Hepatocyte (in vitro differentiated cells): ENCODE results near the gene APOBEC2. TPM values are rescaled to one million over a fixed set of nuclear protein-coding genes. Genes with fewer than 3 reads are reported as not detected.

ENCODE experiments used
- DNase-seq: peaks from one replicate; pipeline ENCODE4 v3.0.0-alpha.2; 2016; ENCODE audit warnings: low spot score
- H2AFZ ChIP-seq: fragments of 200-600 bp; sonication (generic); 2 replicates; pipeline ENCODE4 v1.6.0; 2016; ENCODE audit warnings: antibody characterized with exemption, mild to moderate bottlenecking
- H3K27ac ChIP-seq: fragments of 200-600 bp; sonication (generic); 2 replicates; pipeline ENCODE4 v1.5.1; 2016; ENCODE audit warnings: mild to moderate bottlenecking
- H3K27me3 ChIP-seq: fragments of 200-600 bp; sonication (generic); 2 replicates; pipeline ENCODE4 v1.6.1; 2016
- H3K36me3 ChIP-seq: fragments of 200-600 bp; sonication (generic); replicated peaks from 2 replicates; pipeline ENCODE4 v1.5.1; 2016; ENCODE audit warnings: low read depth; ENCODE audit not compliant: insufficient read depth
- H3K4me1 ChIP-seq: fragments of 200-600 bp; sonication (generic); 2 replicates; pipeline ENCODE4 v1.5.1; 2016; ENCODE audit warnings: mild to moderate bottlenecking, moderate library complexity; ENCODE audit not compliant: insufficient read depth
- H3K4me2 ChIP-seq: fragments of 200-600 bp; sonication (generic); 2 replicates; pipeline ENCODE4 v1.6.0; 2016
- H3K4me3 ChIP-seq: fragments of 200-600 bp; sonication (generic); 2 replicates; pipeline ENCODE4 v1.5.1; 2016; ENCODE audit warnings: mild to moderate bottlenecking
- H3K79me2 ChIP-seq: fragments of 200-600 bp; sonication (generic); 2 replicates; pipeline ENCODE4 v1.6.0; 2017; ENCODE audit warnings: mild to moderate bottlenecking
- H3K9me2 ChIP-seq: fragments of 200-600 bp; sonication (generic); replicated peaks from 2 replicates; pipeline ENCODE4 v1.6.0; 2017; ENCODE audit warnings: mild to moderate bottlenecking; ENCODE audit not compliant: insufficient read depth
- H3K9me3 ChIP-seq: fragments of 200-600 bp; sonication (generic); 2 replicates; pipeline ENCODE4 v1.5.1; 2016; ENCODE audit warnings: low read depth, mild to moderate bottlenecking
- H4K20me1 ChIP-seq: fragments of 200-600 bp; sonication (generic); 2 replicates; pipeline ENCODE4 v1.6.0; 2016; ENCODE audit warnings: mild to moderate bottlenecking; ENCODE audit not compliant: insufficient read depth, poor library complexity, severe bottlenecking
- CTCF ChIP-seq: fragments of 200-600 bp; sonication (generic); IDR thresholded peaks from 2 replicates; pipeline ENCODE4 v1.5.1; 2016; ENCODE audit warnings: antibody characterized with exemption, mild to moderate bottlenecking; ENCODE audit not compliant: poor library complexity
- EZH2 ChIP-seq: fragments of 200-600 bp; sonication (generic); IDR thresholded peaks from 2 replicates; pipeline ENCODE4 v1.6.1; 2016; ENCODE audit warnings: antibody characterized with exemption, mild to moderate bottlenecking, borderline replicate concordance
- EZH2phosphoT487 ChIP-seq: fragments of 200-600 bp; sonication (generic); IDR thresholded peaks from one replicate; pipeline ENCODE4 v1.6.1; 2018; ENCODE audit warnings: antibody characterized with exemption, mild to moderate bottlenecking, low read depth, moderate library complexity; ENCODE audit not compliant: unreplicated experiment, severe bottlenecking
- WGBS: methylation state at CpG from one replicate; pipeline ENCODE4 v1.1.6; 2016; ENCODE audit warnings: low lambda C conversion rate; ENCODE audit errors: missing lambda C conversion rate; 5-methylcytosine and 5-hydroxymethylcytosine counted together
- polyA plus RNA-seq: library from polyadenylated mRNA; unstranded; fragments of >200 nt; fragmentation: Nextera tagmentation; extraction: Ambion mirVana; gene quantifications from 2 replicates; pipeline ENCODE4 v1.2.1, GENCODE V29; 2016
- total RNA-seq: library from RNA; depleted of rRNA; stranded (reverse); fragments of >200 nt; gene quantifications from 2 replicates; pipeline ENCODE4 v1.2.3, GENCODE V29; 2014

Gene APOBEC2
- total and polyA plus RNA-seq, 2 experiments from 2014 or later: 2.8 to 2.9 TPM

GRCh38 chr6:41093729-41094128 is 40.7 kb downstream of the APOBEC2 start:
- H2AFZ ChIP-seq: no peak overlapping the region
- TF ChIP-seq CTCF: no peak
- TF ChIP-seq EZH2phosphoT487: no peak
- TF ChIP-seq EZH2: no peak
- no peak overlapping the region for H3K4me3 ChIP-seq
- H3K36me3 ChIP-seq: peaks cover 20% of the 10 kb centered on the region
- WGBS: 94% methylated on average over 6 of the region's 6 CpGs
- H3K79me2 ChIP-seq: peaks cover 4% of the 10 kb centered on the region
- no peak overlapping the region for H3K27ac ChIP-seq
- no peaks in the 10 kb centered on the region for H3K9me3 ChIP-seq
- no peak overlapping the region for H3K4me2 ChIP-seq
- H3K27me3 ChIP-seq: no peaks in the 10 kb centered on the region
- H3K4me1 ChIP-seq: no peaks in the 10 kb centered on the region
- H3K9me2 ChIP-seq: no peaks in the 10 kb centered on the region
- H4K20me1 ChIP-seq: no peaks in the 10 kb centered on the region
- DNase-seq: no peak

- H3K4me3 ChIP-seq: no peak overlapping the region
- H3K27ac ChIP-seq: no peak overlapping the region
- no peak overlapping the region for H2AFZ ChIP-seq
- TF ChIP-seq EZH2: no peak
- TF ChIP-seq EZH2phosphoT487: no peak
- no peak for TF ChIP-seq CTCF
- DNase-seq: no peak
- no peaks in the 10 kb centered on the region for H3K4me1 ChIP-seq
- H3K27me3 ChIP-seq: no peaks in the 10 kb centered on the region
- H3K9me2 ChIP-seq: no peaks in the 10 kb centered on the region
- no peak overlapping the region for H3K4me2 ChIP-seq
- H4K20me1 ChIP-seq: no peaks in the 10 kb centered on the region
- H3K9me3 ChIP-seq: no peaks in the 10 kb centered on the region
- H3K79me2 ChIP-seq: peaks cover 2% of the 10 kb centered on the region
- WGBS: 86% methylated on average over 5 of the region's 5 CpGs
- peaks cover 13% of the 10 kb centered on the region for H3K36me3 ChIP-seq
Measured at GRCh38 chr6:41097467-41098090, 44.6 kb downstream of the APOBEC2 start.

- Histone ChIP-seq H3K27me3 (no peaks in the 10 kb centered on the region), H3K36me3 (peaks cover 7% of the 10 kb centered on the region)
Measured at GRCh38 chr6:41098366-41098765, 45.4 kb downstream of the APOBEC2 start.

More at GRCh38 chr6:41098366-41098765, 45.4 kb downstream of the APOBEC2 start:
- Histone ChIP-seq H3K79me2 (no peaks in the 10 kb centered on the region), H3K4me1 (no peaks in the 10 kb centered on the region), H4K20me1 (no peaks in the 10 kb centered on the region), H3K4me3 (no peak overlapping the region), H3K4me2 (no peak overlapping the region), H3K27ac (no peak overlapping the region), H3K9me3 (no peaks in the 10 kb centered on the region), H3K9me2 (no peaks in the 10 kb centered on the region), H2AFZ (no peak overlapping the region)
- 95% methylated on average over 3 of the region's 3 CpGs for WGBS
- no peak for DNase-seq
- TF ChIP-seq CTCF (no peak), EZH2phosphoT487 (no peak), EZH2 (no peak)
